ENCODE data around the gene RGP1. TPM values are rescaled to one million over a fixed set of nuclear protein-coding genes. Genes with fewer than 3 reads are reported as not detected.

The RGP1 gene
- total RNA-seq, 2 donors from 2014 or later, result 52.0 to 53.9 TPM

- no peak overlapping the region for H3K9ac ChIP-seq (ENCODE audit: low read depth in 2 of 2, low read length in 2 of 2)
- no peak overlapping the region for H3K27ac ChIP-seq
- no peaks in the 10 kb centered on the region for H3K27me3 ChIP-seq
- no peaks in the 10 kb centered on the region for H3K9me3 ChIP-seq
- intact Hi-C loops (cut with DNase I), result no loop called here
- TF ChIP-seq CTCF (IDR thresholded peaks at IDR 0.05), result no peak
- no peak for DNase-seq
- no peaks in the 10 kb centered on the region for H3K36me3 ChIP-seq
- no peak overlapping the region for H3K4me3 ChIP-seq
- H3K4me1 ChIP-seq, result peaks cover 5% of the 10 kb centered on the region
Measured at GRCh38 chr9:35753466-35753865, 4.4 kb downstream of the RGP1 start.

- intact Hi-C loops (cut with DNase I), result no loop called here
- DNase-seq, result no peak
- no peak within 1 kb of the TSS for H3K27ac ChIP-seq
- H3K36me3 ChIP-seq, result no peaks in the 10 kb centered on the region
- no peaks in the 10 kb centered on the region for H3K27me3 ChIP-seq
- H3K9ac ChIP-seq (ENCODE audit: low read depth in 2 of 2, low read length in 2 of 2), result no peak within 1 kb of the TSS
- H3K4me1 ChIP-seq, result peaks cover 5% of the 10 kb centered on the region
- no peak within 1 kb of the TSS for H3K4me3 ChIP-seq
- TF ChIP-seq CTCF (IDR thresholded peaks at IDR 0.05), result no peak
- H3K9me3 ChIP-seq, result no peaks in the 10 kb centered on the region
Measured at GRCh38 chr9:35754264-35754663, 5.2 kb downstream of the RGP1 start, which contains the start of gene MSMP. TSS of gene MSMP (minus strand) at chr9:35754276. CDS start at chr9:35754129, 147 bp downstream.

- Histone ChIP-seq H3K9ac (ENCODE audit: low read depth in 2 of 2, low read length in 2 of 2) (no peak overlapping the region), H3K36me3 (no peaks in the 10 kb centered on the region), H3K27ac (no peak overlapping the region), H3K9me3 (no peaks in the 10 kb centered on the region), H3K4me1 (peaks cover 5% of the 10 kb centered on the region), H3K4me3 (no peak overlapping the region), H3K27me3 (no peaks in the 10 kb centered on the region)
- intact Hi-C loops (cut with DNase I), result no loop called here
- no peak for TF ChIP-seq CTCF (IDR thresholded peaks at IDR 0.05)
- DNase-seq, result no peak
Measured at GRCh38 chr9:35755071-35755470, 6.0 kb downstream of the RGP1 start.

GRCh38 chr9:35756275-35757225, 7.5 kb downstream of the RGP1 start:
- TF ChIP-seq CTCF (IDR thresholded peaks at IDR 0.05), result peak; percentile 63
- Histone ChIP-seq H3K27me3 (no peaks in the 10 kb centered on the region), H3K4me3 (peak overlapping the region; percentile 52), H3K4me1 (peaks cover 5% of the 10 kb centered on the region), H3K9ac (ENCODE audit: low read depth in 2 of 2, low read length in 2 of 2) (peak overlapping the region; percentile 81 to 90), H3K9me3 (no peaks in the 10 kb centered on the region), H3K36me3 (no peaks in the 10 kb centered on the region), H3K27ac (peak overlapping the region; percentile 81)
- intact Hi-C loops (cut with DNase I), result no loop called here
- DNase-seq, result peak; percentile 85

GRCh38 chr9:35757226-35757891, 8.3 kb downstream of the RGP1 start:
- TF ChIP-seq CTCF (IDR thresholded peaks at IDR 0.05), result no peak
- no peaks in the 10 kb centered on the region for H3K36me3 ChIP-seq
- peak overlapping the region; percentile 81 for H3K27ac ChIP-seq
- H3K27me3 ChIP-seq, result no peaks in the 10 kb centered on the region
- H3K9ac ChIP-seq (ENCODE audit: low read depth in 2 of 2, low read length in 2 of 2), result peak overlapping the region; percentile 81 to 90
- no peaks in the 10 kb centered on the region for H3K9me3 ChIP-seq
- H3K4me1 ChIP-seq, result peaks cover 5% of the 10 kb centered on the region
- peak; percentile 75 for DNase-seq
- peak overlapping the region; percentile 52 for H3K4me3 ChIP-seq
- intact Hi-C loops (cut with DNase I), result no loop called here

Data from colonic mucosa (tissue), 4 donors.